CD14-positive monocyte (primary cell): Measurements from ENCODE around the gene PCK2. TPM values are rescaled to one million over a fixed set of nuclear protein-coding genes. Genes with fewer than 3 reads are reported as not detected.

Experiments used
- DNase-seq, 3 donors: peaks; one replicate each; pipeline ENCODE4 v3.0.0-alpha.2; 2011 to 2022
- H2AFZ ChIP-seq: 2 replicates; pipeline ENCODE4 v1.6.0; 2012; ENCODE audit warnings: mild to moderate bottlenecking, low read depth, low read length, inconsistent platforms; ENCODE audit not compliant: insufficient read depth, poor library complexity, severe bottlenecking
- H3K27ac ChIP-seq, 2 donors: 1 replicate in 1 of 2; 2 replicates in 1 of 2; pipeline ENCODE4 v1.5.1; 2012 to 2013; ENCODE audit warnings: low read length in 2 of 2, control low read depth in 1 of 2, inconsistent platforms in 1 of 2, low read depth in 1 of 2, mild to moderate bottlenecking in 1 of 2
- H3K27me3 ChIP-seq, 2 donors: one replicate each; pipeline versions ENCODE4 v1.6.0 to v1.6.1; 2011 to 2013; ENCODE audit warnings: low read length in 2 of 2; ENCODE audit not compliant: control insufficient read depth in 2 of 2, insufficient read depth in 2 of 2
- H3K36me3 ChIP-seq, 2 donors: replicated peaks in 1 of 2; 1 replicate in 1 of 2; 2 replicates in 1 of 2; pipeline versions ENCODE4 v1.5.1 to v1.6.1; 2012 to 2013; ENCODE audit warnings: low read length in 2 of 2, control low read depth in 1 of 2, inconsistent platforms in 1 of 2, mild to moderate bottlenecking in 1 of 2; ENCODE audit not compliant: insufficient read depth in 2 of 2, control insufficient read depth in 1 of 2
- H3K4me1 ChIP-seq, 2 donors: 1 replicate in 1 of 2; 2 replicates in 1 of 2; pipeline versions ENCODE4 v1.5.1 to v1.6.1; 2012 to 2013; ENCODE audit warnings: low read length in 2 of 2, control low read depth in 1 of 2, inconsistent platforms in 1 of 2, mild to moderate bottlenecking in 1 of 2, moderate library complexity in 1 of 2; ENCODE audit not compliant: insufficient read depth in 2 of 2, control insufficient read depth in 1 of 2
- H3K4me2 ChIP-seq: replicated peaks from 2 replicates; pipeline ENCODE3; 2012; ENCODE audit warnings: low read length, moderate library complexity, mild to moderate bottlenecking; ENCODE audit not compliant: poor library complexity, severe bottlenecking; ENCODE audit errors: extremely low read depth
- H3K4me3 ChIP-seq, 3 experiments: fragments of 200-600 bp in 1 of 3; sonication (generic) in 1 of 3; replicated peaks in 1 of 3; 1 replicate in 2 of 3; 2 replicates in 1 of 3; pipeline ENCODE4 v1.5.1; 2011 to 2013; ENCODE audit warnings: low read length in 3 of 3, mild to moderate bottlenecking in 3 of 3, control low read depth in 2 of 3, low read depth in 2 of 3, inconsistent platforms in 1 of 3, moderate library complexity in 1 of 3
- H3K79me2 ChIP-seq: 2 replicates; pipeline ENCODE4 v1.6.0; 2012; ENCODE audit warnings: mild to moderate bottlenecking, control low read depth, inconsistent platforms, low read length, moderate library complexity; ENCODE audit not compliant: insufficient read depth
- H3K9ac ChIP-seq: 2 replicates; pipeline ENCODE4 v1.6.0; 2017; ENCODE audit warnings: low read length, mild to moderate bottlenecking; ENCODE audit not compliant: insufficient read depth, poor library complexity, severe bottlenecking
- H3K9me3 ChIP-seq, 2 donors: replicated peaks in 1 of 2; 1 replicate in 1 of 2; 2 replicates in 1 of 2; pipeline versions ENCODE4 v1.5.1 to v1.6.1; 2012 to 2013; ENCODE audit warnings: low read length in 2 of 2, control low read depth in 1 of 2; ENCODE audit not compliant: control insufficient read depth in 1 of 2, insufficient read depth in 1 of 2
- H4K20me1 ChIP-seq: 2 replicates; pipeline ENCODE4 v1.6.0; 2012; ENCODE audit warnings: mild to moderate bottlenecking, low read length, control low read depth, moderate library complexity; ENCODE audit not compliant: insufficient read depth
- H3K27ac Mint-ChIP-seq, 7 donors: one replicate each; pipeline ENCODE4 v1.8.0; 2020; ENCODE audit warnings: mild to moderate bottlenecking in 7 of 7, mixed read lengths in 7 of 7, moderate library complexity in 6 of 7, inconsistent platforms in 2 of 7
- H3K27me3 Mint-ChIP-seq, 3 donors: one replicate each; pipeline ENCODE4 v1.8.0; 2021 to 2022; ENCODE audit warnings: low read depth in 3 of 3, mild to moderate bottlenecking in 3 of 3, mixed read lengths in 3 of 3, moderate library complexity in 3 of 3, inconsistent platforms in 1 of 3
- H3K36me3 Mint-ChIP-seq, 2 donors: one replicate each; pipeline ENCODE4 v1.8.0; 2020; ENCODE audit warnings: mixed read lengths in 2 of 2, inconsistent platforms in 1 of 2, mild to moderate bottlenecking in 1 of 2
- H3K4me1 Mint-ChIP-seq: one replicate; pipeline ENCODE4 v1.8.0; 2020; ENCODE audit warnings: mild to moderate bottlenecking, mixed read lengths
- H3K4me3 Mint-ChIP-seq, 2 donors: one replicate each; pipeline ENCODE4 v1.8.0; 2020; ENCODE audit warnings: mild to moderate bottlenecking in 2 of 2, mixed read lengths in 2 of 2, moderate library complexity in 1 of 2
- H3K9me3 Mint-ChIP-seq, 7 donors: one replicate each; pipeline ENCODE4 v1.8.0; 2020 to 2022; ENCODE audit warnings: mixed read lengths in 7 of 7, mild to moderate bottlenecking in 6 of 7, moderate library complexity in 6 of 7, inconsistent platforms in 2 of 7
- WGBS: methylation state at CpG from one replicate; pipeline ENCODE4 v1.1.5; 2013; ENCODE audit warnings: missing lambda C conversion rate; ENCODE audit not compliant: insufficient coverage; 5-methylcytosine and 5-hydroxymethylcytosine counted together
- intact Hi-C, 2 donors: fragments of 100-400 bp; cut with micrococcal nuclease; formaldehyde crosslinking; loops; one replicate each; pipeline versions ENCODE4 v1.15.0 to v1.15.1; 2023
- polyA plus RNA-seq, 3 donors: library from polyadenylated mRNA; depleted of rRNA in 1 of 3; unstranded in 2 of 3; stranded (reverse) in 1 of 3; fragments of 300-500 nt in 2 of 3; fragments of >200 nt in 1 of 3; fragmentation: Illumina TruSeq in 2 of 3; gene quantifications; 1 replicate in 2 of 3; 2 replicates in 1 of 3; pipeline ENCODE4 v1.2.3, GENCODE V29; 2012 to 2021
- TF ChIP-seq, protein P1 (sequence below): fragments of 200-600 bp; IDR thresholded peaks from one replicate; pipeline ENCODE4 v1.8.0; 2022; ENCODE audit warnings: antibody characterized with exemption, mild to moderate bottlenecking

PCK2 gene
- polyA plus RNA-seq, 3 donors = 29.9 to 34.2 (median 31.3) TPM

DNA sequence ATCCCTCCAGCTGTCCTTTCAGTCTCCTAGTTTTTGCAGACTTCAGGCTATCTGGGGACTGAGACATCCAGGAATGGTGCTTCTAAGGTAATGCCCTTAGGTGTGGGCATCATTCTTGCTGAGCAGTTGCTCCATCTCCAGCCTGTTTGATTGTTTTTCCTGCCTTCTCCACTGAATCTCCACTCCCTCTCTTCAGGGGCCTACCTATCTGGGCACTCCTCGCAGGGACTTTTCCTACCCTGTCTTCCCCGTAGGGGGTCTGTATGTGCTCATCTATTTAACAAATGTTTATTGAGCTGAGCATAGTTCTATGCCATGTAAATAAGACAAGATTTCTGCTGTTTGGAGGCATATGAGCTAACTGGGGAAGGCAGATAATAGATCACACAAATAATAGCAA lies 38.9 kb downstream of the PCK2 start:
- Histone ChIP-seq H3K4me3 (no peak overlapping the region), H4K20me1 (peaks cover 17% of the 10 kb centered on the region), H3K27ac (no peak overlapping the region), H2AFZ (no peak overlapping the region), H3K4me1 (peaks cover 26 to 32% of the 10 kb centered on the region in 2 donors), H3K27me3 (no peaks in the 10 kb centered on the region), H3K9ac (no peak overlapping the region), H3K4me2 (no peak overlapping the region), H3K79me2 (peaks cover 20% of the 10 kb centered on the region), H3K9me3 (no peaks in the 10 kb centered on the region), H3K36me3 (peaks cover 8 to 9% of the 10 kb centered on the region in 2 donors)
- TF ChIP-seq, protein P1, sequence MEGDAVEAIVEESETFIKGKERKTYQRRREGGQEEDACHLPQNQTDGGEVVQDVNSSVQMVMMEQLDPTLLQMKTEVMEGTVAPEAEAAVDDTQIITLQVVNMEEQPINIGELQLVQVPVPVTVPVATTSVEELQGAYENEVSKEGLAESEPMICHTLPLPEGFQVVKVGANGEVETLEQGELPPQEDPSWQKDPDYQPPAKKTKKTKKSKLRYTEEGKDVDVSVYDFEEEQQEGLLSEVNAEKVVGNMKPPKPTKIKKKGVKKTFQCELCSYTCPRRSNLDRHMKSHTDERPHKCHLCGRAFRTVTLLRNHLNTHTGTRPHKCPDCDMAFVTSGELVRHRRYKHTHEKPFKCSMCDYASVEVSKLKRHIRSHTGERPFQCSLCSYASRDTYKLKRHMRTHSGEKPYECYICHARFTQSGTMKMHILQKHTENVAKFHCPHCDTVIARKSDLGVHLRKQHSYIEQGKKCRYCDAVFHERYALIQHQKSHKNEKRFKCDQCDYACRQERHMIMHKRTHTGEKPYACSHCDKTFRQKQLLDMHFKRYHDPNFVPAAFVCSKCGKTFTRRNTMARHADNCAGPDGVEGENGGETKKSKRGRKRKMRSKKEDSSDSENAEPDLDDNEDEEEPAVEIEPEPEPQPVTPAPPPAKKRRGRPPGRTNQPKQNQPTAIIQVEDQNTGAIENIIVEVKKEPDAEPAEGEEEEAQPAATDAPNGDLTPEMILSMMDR = no peak
- no CpG with 5 or more reads among the region's 2 CpGs for WGBS
- no peak for DNase-seq
- Mint-ChIP-seq H3K9me3 (peaks cover 0 to 1% (median 0%) of the 10 kb centered on the region in 7 donors), H3K27me3 (no peaks in the 10 kb centered on the region), H3K4me1 (peaks cover 30% of the 10 kb centered on the region), H3K36me3 (peaks cover 19 to 31% of the 10 kb centered on the region in 2 donors), H3K27ac (no peak overlapping the region), H3K4me3 (no peak overlapping the region)
- intact Hi-C loops = loop anchor here in 1 of 2 donors (10.0 kb wide), 1 partner anchor 102 kb away; the partner anchor contains the start of genes GMPR2 and NEDD8

DNA sequence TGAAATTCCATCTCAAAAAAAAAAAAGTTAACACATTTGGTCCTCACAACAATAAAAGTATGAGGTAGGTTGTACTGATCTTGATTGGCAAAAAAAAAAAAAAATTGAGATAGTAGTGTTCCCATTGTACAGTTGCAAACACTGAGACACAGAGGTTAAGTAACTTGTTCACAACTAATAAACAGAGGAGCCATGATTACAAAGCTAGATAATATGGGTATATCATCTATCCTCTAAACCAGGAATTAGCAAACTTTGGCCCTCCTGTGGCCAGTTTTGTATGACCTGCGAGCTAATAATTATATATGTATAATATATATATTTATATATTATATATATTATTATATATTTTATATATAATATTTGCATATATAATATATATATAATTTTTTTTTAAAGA lies 39.6 kb downstream of the PCK2 start:
- WGBS = no CpG with 5 or more reads among the region's 1 CpG
- Mint-ChIP-seq H3K9me3 (peaks cover 0 to 1% (median 0%) of the 10 kb centered on the region in 7 donors), H3K36me3 (peaks cover 26 to 38% of the 10 kb centered on the region in 2 donors), H3K4me3 (no peak overlapping the region), H3K27me3 (no peaks in the 10 kb centered on the region), H3K27ac (no peak overlapping the region), H3K4me1 (peaks cover 37% of the 10 kb centered on the region)
- Histone ChIP-seq H3K4me2 (no peak overlapping the region), H4K20me1 (peaks cover 23% of the 10 kb centered on the region), H3K9me3 (no peaks in the 10 kb centered on the region), H3K27me3 (no peaks in the 10 kb centered on the region), H3K4me3 (no peak overlapping the region), H2AFZ (no peak overlapping the region), H3K79me2 (peaks cover 28% of the 10 kb centered on the region), H3K4me1 (peaks cover 26 to 32% of the 10 kb centered on the region in 2 donors), H3K9ac (no peak overlapping the region), H3K27ac (no peak overlapping the region), H3K36me3 (peaks cover 16 to 17% of the 10 kb centered on the region in 2 donors)
- no peak for DNase-seq
- TF ChIP-seq, protein P1 = no peak
- intact Hi-C loops = loop anchor here in 1 of 2 donors (10.0 kb wide), 1 partner anchor 101 kb away; the partner anchor contains the start of genes GMPR2 and NEDD8
